PFSK-1 (cell line): ENCODE data around the gene C1orf174.

Experiments used
- FOXP2 ChIP-seq: optimal IDR thresholded peaks from 2 replicates; pipeline ENCODE3; 2011; ENCODE audit warnings: borderline replicate concordance, control low read depth, inconsistent platforms; ENCODE audit not compliant: insufficient read depth; ENCODE audit errors: extremely low read length, extremely low read depth
- POLR2AphosphoS5 ChIP-seq: IDR thresholded peaks from 2 replicates; pipeline ENCODE4 v1.6.1; 2012; ENCODE audit warnings: low read depth, mild to moderate bottlenecking, control low read depth, low read length, moderate library complexity
- REST ChIP-seq, 2 experiments: IDR thresholded peaks; 2 replicates each; pipeline versions ENCODE4 v1.6.1 to v1.8.0; 2011 to 2012; ENCODE audit warnings: low read depth in 2 of 2, low read length in 2 of 2, control low read depth in 1 of 2, inconsistent platforms in 1 of 2, mild to moderate bottlenecking in 1 of 2, moderate library complexity in 1 of 2; ENCODE audit not compliant: insufficient read depth in 1 of 2
- SIN3A ChIP-seq: IDR thresholded peaks from 2 replicates; pipeline ENCODE4 v1.6.1; 2012; ENCODE audit warnings: mild to moderate bottlenecking, low read length, moderate library complexity, borderline replicate concordance; ENCODE audit not compliant: insufficient read depth
- TAF1 ChIP-seq: IDR thresholded peaks from 2 replicates; pipeline ENCODE4 v1.6.1; 2012; ENCODE audit warnings: low read length, control low read depth, borderline replicate concordance; ENCODE audit not compliant: insufficient read depth

Gene C1orf174

GRCh38 chr1:3892748-3893147 is 7.3 kb downstream of the C1orf174 start:
- TF ChIP-seq FOXP2 (no peak), REST (IDR thresholded peaks at IDR 0.05; ENCODE audit: insufficient read depth in 1 of 2, low read depth in 2 of 2, low read length in 2 of 2) (no peak), TAF1 (no peak), SIN3A (no peak), POLR2AphosphoS5 (no peak)

GRCh38 chr1:3891329-3891865 is 8.7 kb downstream of the C1orf174 start:
- TF ChIP-seq TAF1 (no peak), POLR2AphosphoS5 (no peak), REST (IDR thresholded peaks at IDR 0.05; ENCODE audit: insufficient read depth in 1 of 2, low read depth in 2 of 2, low read length in 2 of 2) (no peak), FOXP2 (no peak), SIN3A (no peak)

GRCh38 chr1:3890389-3891328 is 9.4 kb downstream of the C1orf174 start:
- TF ChIP-seq SIN3A (no peak), POLR2AphosphoS5 (no peak), TAF1 (no peak), REST (IDR thresholded peaks at IDR 0.05; ENCODE audit: insufficient read depth in 1 of 2, low read depth in 2 of 2, low read length in 2 of 2) (no peak), FOXP2 (no peak)

- no peak for TF ChIP-seq SIN3A
Measured at GRCh38 chr1:3889936-3890335, 10.1 kb downstream of the C1orf174 start.

- TF ChIP-seq REST (IDR thresholded peaks at IDR 0.05; ENCODE audit: insufficient read depth in 1 of 2, low read depth in 2 of 2, low read length in 2 of 2): no peak
- no peak for TF ChIP-seq POLR2AphosphoS5
- no peak for TF ChIP-seq TAF1
- no peak for TF ChIP-seq FOXP2
- no peak for TF ChIP-seq SIN3A
Measured at GRCh38 chr1:3888301-3888700, 11.8 kb downstream of the C1orf174 start.
